BLaER1 treated with 17β-estradiol and CSF1 and Interleukin-3, amounts not matched to agents 10 nM and 100 nM (cell line): ENCODE data around the gene HNRNPLL.
"Not testable (repeated sequence)": the region's sequence is repeated elsewhere in the genome, so short reads cannot be mapped to it uniquely, and the experiment has no call there.

Experiments
- H3K27ac ChIP-seq, 11 experiments: shearing (Covaris generic); formaldehyde crosslinking; 2 replicates each; pipeline ENCODE4 v1.8.1; 2022
- H3K27me3 ChIP-seq, 11 experiments: shearing (Covaris generic); formaldehyde crosslinking; 2 replicates each; pipeline ENCODE4 v1.8.1; 2022
- H3K36me3 ChIP-seq, 11 experiments: shearing (Covaris generic); formaldehyde crosslinking; 2 replicates each; pipeline ENCODE4 v1.8.1; 2022
- H3K4me1 ChIP-seq, 10 experiments: shearing (Covaris generic); formaldehyde crosslinking; 2 replicates each; pipeline ENCODE4 v1.8.1; 2022
- H3K4me2 ChIP-seq, 11 experiments: shearing (Covaris generic); formaldehyde crosslinking; 2 replicates each; pipeline ENCODE4 v1.8.1; 2022
- H3K4me3 ChIP-seq, 10 experiments: shearing (Covaris generic); formaldehyde crosslinking; 2 replicates each; pipeline ENCODE4 v1.8.1; 2022
- H3K9ac ChIP-seq, 11 experiments: shearing (Covaris generic); formaldehyde crosslinking; 2 replicates each; pipeline ENCODE4 v1.8.1; 2022
- H3K9me3 ChIP-seq, 11 experiments: shearing (Covaris generic); formaldehyde crosslinking; replicated peaks in 1 of 11; 2 replicates each; pipeline ENCODE4 v1.8.1; 2022
- H4K20me1 ChIP-seq, 11 experiments: shearing (Covaris generic); formaldehyde crosslinking; 2 replicates each; pipeline ENCODE4 v1.8.1; 2022
- Cebpa-rat ChIP-seq, 11 experiments: shearing (Covaris generic); IDR thresholded peaks; 2 replicates each; pipeline ENCODE4 v1.8.1; 2022

The HNRNPLL gene

DNA sequence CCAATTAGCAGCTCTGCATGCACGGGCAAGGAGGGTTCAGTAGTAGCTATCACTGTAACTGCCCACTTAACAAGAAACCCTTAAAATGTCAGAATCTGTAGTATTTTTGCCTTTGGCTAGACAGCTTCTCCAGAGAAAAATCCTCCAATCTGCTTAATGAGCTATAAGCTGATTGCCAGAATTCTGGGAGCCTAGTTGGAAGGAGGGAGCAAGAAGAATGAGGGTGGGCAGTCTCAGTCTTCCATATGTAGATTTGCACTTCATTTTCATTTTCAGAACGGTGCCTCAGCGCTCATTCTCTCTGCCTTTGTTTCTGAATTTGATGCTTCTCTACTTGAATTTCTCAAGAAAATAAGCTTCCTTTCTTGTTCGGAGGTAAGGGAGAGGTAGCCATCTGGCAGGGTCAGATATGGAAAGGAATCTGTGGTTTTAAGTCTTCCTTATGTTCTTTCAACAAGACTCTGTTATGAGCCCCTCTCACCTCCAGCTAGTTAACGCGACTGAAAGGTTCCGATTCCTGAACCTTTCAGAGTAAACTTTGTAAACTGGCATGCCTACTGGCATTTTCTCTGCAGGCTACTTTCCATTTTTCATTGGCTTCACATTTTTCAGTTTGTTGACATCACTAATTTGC, 53.5 kb downstream of the HNRNPLL start:
- Histone ChIP-seq H3K9ac (no peak overlapping the region), H3K4me3 (no peak overlapping the region), H3K4me2 (no peak overlapping the region), H3K9me3 (peaks cover 0 to 15% (median 5%) of the 10 kb centered on the region in 11 experiments; a peak in 10 of 22 replicates), H3K27ac (no peak overlapping the region), H3K4me1 (no peaks in the 10 kb centered on the region), H3K27me3 (no peaks in the 10 kb centered on the region), H4K20me1 (no peaks in the 10 kb centered on the region), H3K36me3 (no peaks in the 10 kb centered on the region)
- TF ChIP-seq Cebpa-rat (IDR thresholded peaks at IDR 0.05), result no peak

DNA sequence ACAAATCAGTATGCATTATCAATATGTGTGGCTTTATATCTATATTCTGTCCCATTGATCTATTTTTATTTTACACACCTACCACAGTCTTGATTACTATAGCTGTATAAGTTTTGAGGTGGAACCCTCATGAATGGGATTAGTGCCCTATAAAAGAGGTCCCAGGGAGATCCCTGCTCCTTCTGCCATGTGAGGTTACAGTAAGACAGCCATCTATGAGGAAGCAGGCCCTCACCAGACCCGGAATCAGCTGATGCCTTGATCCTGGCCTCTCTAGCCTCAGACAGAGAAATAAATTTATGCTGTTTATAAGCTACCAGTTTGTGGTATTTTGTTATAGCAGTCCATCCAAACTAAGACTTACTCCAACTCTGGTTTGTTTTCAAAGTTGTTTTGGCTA, 54.9 kb downstream of the HNRNPLL start:
- H4K20me1 ChIP-seq, result no peaks in the 10 kb centered on the region
- H3K27me3 ChIP-seq, result no peaks in the 10 kb centered on the region
- no peaks in the 10 kb centered on the region for H3K36me3 ChIP-seq
- H3K4me1 ChIP-seq, result peaks cover 5 to 10% (median 8%) of the 10 kb centered on the region in 10 experiments; a peak in 18 of 20 replicates
- peaks cover 0 to 15% (median 5%) of the 10 kb centered on the region in 11 experiments; a peak in 10 of 22 replicates for H3K9me3 ChIP-seq
- TF ChIP-seq Cebpa-rat (IDR thresholded peaks at IDR 0.05), result no peak
- no peak overlapping the region for H3K4me2 ChIP-seq
- no peak overlapping the region for H3K4me3 ChIP-seq
- no peak overlapping the region for H3K27ac ChIP-seq
- H3K9ac ChIP-seq, result no peak overlapping the region

DNA sequence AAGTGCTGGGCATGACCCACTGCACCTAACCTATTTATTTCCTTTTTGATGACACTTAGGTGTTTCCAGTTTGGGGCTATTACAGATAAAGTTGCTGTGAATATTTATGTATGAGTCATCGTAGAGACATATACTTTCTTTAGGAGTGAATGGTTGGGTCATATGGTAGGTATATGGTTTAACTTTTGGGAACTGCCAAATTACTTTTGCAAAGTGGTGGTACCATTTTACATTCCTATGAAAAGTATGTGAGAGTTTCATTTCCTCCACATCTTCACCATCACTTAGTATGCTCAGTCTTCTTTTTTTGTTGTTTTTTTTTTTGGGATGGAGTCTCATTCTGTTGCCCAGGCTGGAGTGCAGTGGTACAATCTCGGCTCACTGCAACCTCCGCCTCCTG, 56.1 kb downstream of the HNRNPLL start:
- Histone ChIP-seq H3K9ac (no peak overlapping the region), H3K4me2 (no peak overlapping the region), H4K20me1 (no peaks in the 10 kb centered on the region), H3K27me3 (no peaks in the 10 kb centered on the region), H3K36me3 (no peaks in the 10 kb centered on the region), H3K4me3 (no peak overlapping the region), H3K4me1 (peaks cover 8 to 16% (median 11%) of the 10 kb centered on the region in 10 experiments; a peak in 18 of 20 replicates), H3K9me3 (peaks cover 0 to 15% (median 5%) of the 10 kb centered on the region in 11 experiments; a peak in 10 of 22 replicates), H3K27ac (no peak overlapping the region)
- TF ChIP-seq Cebpa-rat (IDR thresholded peaks at IDR 0.05), result no peak

DNA sequence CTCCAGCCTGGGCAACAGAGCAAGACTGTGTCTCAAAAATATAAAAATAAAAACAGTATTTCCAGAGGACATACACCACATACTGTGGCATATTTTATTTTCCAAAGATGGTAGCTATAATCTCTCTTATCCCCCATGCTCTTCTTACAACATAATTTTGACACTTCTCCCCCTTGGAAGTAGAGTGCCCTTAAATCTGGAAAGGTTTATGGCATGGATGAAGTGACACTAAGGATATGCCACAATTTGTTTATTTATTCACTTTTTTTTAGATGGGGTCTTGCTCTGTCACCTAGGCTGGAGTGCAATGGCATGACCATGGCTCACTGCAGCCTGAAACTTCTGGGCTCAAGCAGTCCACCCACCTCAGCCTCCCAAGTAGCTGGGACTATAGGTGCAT, 56.7 kb downstream of the HNRNPLL start:
- Histone ChIP-seq H4K20me1 (no peaks in the 10 kb centered on the region), H3K27ac (no peak overlapping the region), H3K9me3 (peaks cover 0 to 15% (median 5%) of the 10 kb centered on the region in 11 experiments; a peak in 10 of 22 replicates), H3K4me2 (no peak overlapping the region), H3K4me1 (peaks cover 8 to 16% (median 12%) of the 10 kb centered on the region in 10 experiments; a peak in 18 of 20 replicates), H3K36me3 (no peaks in the 10 kb centered on the region), H3K4me3 (no peak overlapping the region), H3K27me3 (no peaks in the 10 kb centered on the region), H3K9ac (no peak overlapping the region)
- TF ChIP-seq Cebpa-rat (IDR thresholded peaks at IDR 0.05), result no peak

DNA sequence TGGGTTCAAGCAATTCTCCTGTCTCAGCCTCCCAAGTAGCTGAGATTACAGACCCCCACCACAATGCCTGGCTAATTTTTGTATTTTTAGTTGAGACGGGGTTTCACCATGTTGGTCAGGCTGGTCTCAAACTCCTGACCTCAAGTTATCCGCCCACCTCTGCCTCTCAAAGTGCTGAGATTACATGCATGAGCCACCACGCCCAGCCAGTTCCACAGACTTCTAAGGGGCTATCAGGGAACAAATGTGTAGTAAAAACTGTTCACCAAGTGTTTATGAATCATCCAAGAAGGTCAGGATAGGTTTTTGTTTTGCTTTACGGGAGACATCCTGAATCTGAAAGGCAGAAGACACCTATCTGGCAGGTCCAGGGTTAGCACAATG, 60.5 kb downstream of the HNRNPLL start:
- not testable (repeated sequence) for H4K20me1 ChIP-seq, H3K9ac ChIP-seq, H3K36me3 ChIP-seq, H3K4me3 ChIP-seq, H3K27me3 ChIP-seq
- Histone ChIP-seq H3K27ac (peak overlapping the region in 1 of 11 experiments; percentile 9; a peak in 1 of 22 replicates), H3K9me3 (peaks cover 0 to 15% (median 5%) of the 10 kb centered on the region in 11 experiments; a peak in 10 of 22 replicates), H3K4me1 (peaks cover 8 to 19% (median 12%) of the 10 kb centered on the region in 10 experiments; a peak in 18 of 20 replicates), H3K4me2 (peak overlapping the region in 4 of 11 experiments; percentile 21 to 48 (median 34); a peak in 2 of 22 replicates)

DNA sequence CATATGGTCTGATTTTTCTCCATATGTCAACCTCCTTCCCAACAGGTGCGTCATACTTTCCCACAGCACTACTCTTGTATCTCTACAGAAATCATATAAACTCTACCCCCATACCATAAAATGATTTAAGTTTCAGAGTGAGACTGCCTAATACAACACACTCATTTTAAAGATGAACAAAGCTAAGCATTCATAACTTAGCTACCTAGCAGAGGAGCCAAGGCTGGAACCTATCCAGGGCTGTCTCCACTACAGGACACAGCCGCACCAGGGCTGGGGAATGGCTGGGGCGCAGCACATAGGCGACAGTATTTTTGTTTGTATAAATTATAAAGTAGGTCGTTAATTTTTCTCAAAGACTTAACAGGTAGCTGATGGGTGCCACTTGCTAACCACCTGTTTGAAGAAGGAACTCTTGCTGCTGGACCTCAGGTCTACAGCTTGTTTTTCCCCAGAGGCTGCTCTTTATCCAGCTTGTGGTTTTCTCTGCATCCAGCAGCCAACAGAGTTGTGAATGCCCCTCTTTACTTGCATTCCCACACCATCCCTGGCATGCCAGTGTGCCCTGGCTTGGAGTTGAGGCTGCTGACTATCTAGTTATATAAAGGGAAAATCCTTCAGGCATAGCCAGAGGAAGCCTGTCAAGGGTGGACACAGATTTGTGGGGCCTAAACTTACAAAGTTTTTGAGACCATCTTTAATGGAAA, 62.0 kb downstream of the HNRNPLL start:
- peaks cover 0 to 2% (median 0%) of the 10 kb centered on the region in 11 experiments; a peak in 1 of 22 replicates for H3K27me3 ChIP-seq
- no peak overlapping the region for H3K27ac ChIP-seq
- no peak overlapping the region for H3K4me3 ChIP-seq
- peak overlapping the region in 3 of 11 experiments; percentile 3 to 12 (median 8); a peak in 2 of 22 replicates for H3K4me2 ChIP-seq
- H3K9ac ChIP-seq, result no peak overlapping the region
- no peaks in the 10 kb centered on the region for H4K20me1 ChIP-seq
- H3K36me3 ChIP-seq, result no peaks in the 10 kb centered on the region
- TF ChIP-seq Cebpa-rat (IDR thresholded peaks at IDR 0.05), result no peak
- peaks cover 8 to 19% (median 12%) of the 10 kb centered on the region in 10 experiments; a peak in 18 of 20 replicates for H3K4me1 ChIP-seq
- H3K9me3 ChIP-seq, result peaks cover 0 to 4% (median 0%) of the 10 kb centered on the region in 11 experiments; a peak in 2 of 22 replicates

DNA sequence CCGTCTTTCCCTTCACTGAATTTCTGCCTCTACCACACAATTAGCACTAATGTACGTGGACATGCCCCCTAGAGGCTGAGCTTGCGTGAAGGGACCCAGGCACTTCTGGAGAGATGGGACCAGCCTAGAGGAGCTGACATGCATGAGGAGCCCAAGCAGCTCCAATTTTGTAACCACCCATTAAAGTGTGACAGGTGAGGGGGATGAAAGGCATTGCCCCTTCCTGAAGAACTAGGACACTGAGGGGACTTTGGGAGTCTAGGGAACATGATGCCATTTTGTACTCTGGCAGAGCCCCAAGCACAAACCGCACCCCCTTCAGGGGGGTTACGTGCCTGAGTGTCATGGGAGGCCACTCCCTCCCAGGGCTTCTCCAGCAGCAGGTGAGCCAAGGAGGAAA, 63.6 kb downstream of the HNRNPLL start:
- peaks cover 0 to 3% (median 0%) of the 10 kb centered on the region in 11 experiments; a peak in 1 of 22 replicates for H3K27me3 ChIP-seq
- no peaks in the 10 kb centered on the region for H4K20me1 ChIP-seq
- no peaks in the 10 kb centered on the region for H3K36me3 ChIP-seq
- no peak for TF ChIP-seq Cebpa-rat (IDR thresholded peaks at IDR 0.05)
- peaks cover 8 to 19% (median 12%) of the 10 kb centered on the region in 10 experiments; a peak in 18 of 20 replicates for H3K4me1 ChIP-seq
- no peak overlapping the region for H3K4me2 ChIP-seq
- H3K4me3 ChIP-seq, result no peak overlapping the region
- H3K9me3 ChIP-seq, result peaks cover 0 to 4% (median 0%) of the 10 kb centered on the region in 11 experiments; a peak in 2 of 22 replicates
- no peak overlapping the region for H3K27ac ChIP-seq
- no peak overlapping the region for H3K9ac ChIP-seq

DNA sequence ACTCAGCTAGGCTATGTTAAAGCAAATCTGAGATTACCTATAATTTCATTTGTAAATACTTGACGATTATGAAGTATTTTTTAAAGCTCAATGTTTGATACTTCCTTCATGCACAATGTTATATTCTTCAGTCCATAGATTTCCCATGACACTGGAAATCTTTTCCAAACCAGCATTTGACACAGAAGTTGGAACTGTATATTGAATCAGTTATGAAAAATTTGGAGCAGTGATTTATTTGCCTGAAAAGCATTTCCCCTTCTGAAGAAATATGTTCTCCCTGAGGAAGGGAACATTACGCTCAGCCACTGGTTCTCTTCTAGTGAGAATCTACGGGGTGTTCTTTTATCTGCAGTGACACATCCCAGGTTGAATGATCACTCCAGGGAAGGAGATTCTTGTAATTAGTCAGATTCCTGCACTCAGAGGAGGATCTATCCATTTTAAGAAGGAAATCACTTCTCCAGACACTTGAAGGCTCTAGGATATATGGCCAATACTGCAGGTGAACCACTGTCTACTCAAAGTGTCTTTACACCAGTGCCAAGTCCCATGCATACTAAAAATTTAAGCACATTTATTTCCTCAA, 64.7 kb downstream of the HNRNPLL start:
- H3K27me3 ChIP-seq, result peaks cover 0 to 3% (median 0%) of the 10 kb centered on the region in 11 experiments; a peak in 1 of 22 replicates
- H3K4me1 ChIP-seq, result peaks cover 2 to 13% (median 7%) of the 10 kb centered on the region in 10 experiments; a peak in 17 of 20 replicates
- H3K9me3 ChIP-seq, result peaks cover 0 to 4% (median 0%) of the 10 kb centered on the region in 11 experiments; a peak in 2 of 22 replicates
- no peaks in the 10 kb centered on the region for H4K20me1 ChIP-seq
- no peaks in the 10 kb centered on the region for H3K36me3 ChIP-seq
- no peak overlapping the region for H3K4me2 ChIP-seq
- H3K27ac ChIP-seq, result no peak overlapping the region
- H3K9ac ChIP-seq, result no peak overlapping the region
- no peak overlapping the region for H3K4me3 ChIP-seq
- TF ChIP-seq Cebpa-rat (IDR thresholded peaks at IDR 0.05), result no peak

DNA sequence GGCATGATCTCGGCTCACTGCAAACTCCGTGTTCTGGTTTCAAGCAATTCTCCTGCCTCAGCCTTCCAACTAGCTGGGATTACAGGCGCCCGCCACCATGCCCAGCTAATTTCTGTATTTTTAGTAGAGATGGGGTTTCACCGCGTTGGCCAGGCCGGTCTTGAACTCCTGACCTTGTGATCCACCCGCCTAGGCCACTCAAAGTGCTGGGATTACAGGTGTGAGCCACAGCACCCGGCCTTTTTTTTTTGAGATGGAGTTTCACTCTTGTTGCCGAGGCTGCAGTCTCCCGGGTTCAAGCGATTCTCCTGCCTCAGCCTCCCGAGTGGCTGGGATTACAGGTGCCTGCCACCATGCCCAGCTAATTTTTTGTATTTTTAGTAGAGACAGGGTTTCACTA, 65.4 kb downstream of the HNRNPLL start:
- H3K4me1 ChIP-seq, H3K36me3 ChIP-seq, H4K20me1 ChIP-seq, H3K4me3 ChIP-seq, H3K9me3 ChIP-seq, H3K27ac ChIP-seq, H3K27me3 ChIP-seq, H3K4me2 ChIP-seq, H3K9ac ChIP-seq: not testable (repeated sequence)
